ENCODE data around the gene NR0B1.

The NR0B1 gene

GRCh38 chrX:30309139-30309571 lies at the start of gene NR0B1:
NR0B1 (minus strand) TSS chrX:30309390; CDS start chrX:30309363, 27 bp downstream.
- no peak for DNase-seq

- DNase-seq: no peak
Observed at GRCh38 chrX:30349946-30350345, 40.8 kb upstream of the NR0B1 start.

- no peak for DNase-seq
Observed at GRCh38 chrX:30343206-30343605, 34.0 kb upstream of the NR0B1 start.

GRCh38 chrX:30340753-30341152 lies 31.6 kb upstream of the NR0B1 start:
- DNase-seq: no peak

GRCh38 chrX:30327762-30328161 lies 18.6 kb upstream of the NR0B1 start:
- DNase-seq: no peak

GRCh38 chrX:30317308-30317707 lies 8.1 kb upstream of the NR0B1 start:
- DNase-seq: no peak

- no peak for DNase-seq
Observed at GRCh38 chrX:30313322-30313721, 4.1 kb upstream of the NR0B1 start.

- no peak for DNase-seq
Observed at GRCh38 chrX:30312858-30313257, 3.7 kb upstream of the NR0B1 start.

- DNase-seq: no peak
Observed at GRCh38 chrX:30310429-30311206, 1.4 kb upstream of the NR0B1 start.

GRCh38 chrX:30308263-30309138 lies 689 bp downstream of the NR0B1 start:
- DNase-seq: peak in 2 of 3 donors; percentile 13 to 46

- no peak for DNase-seq
Observed at GRCh38 chrX:30307466-30307865, 1.7 kb downstream of the NR0B1 start.

GRCh38 chrX:30304866-30305265 lies 4.3 kb downstream of the NR0B1 start:
- DNase-seq: no peak

- no peak for DNase-seq
Observed at GRCh38 chrX:30302956-30303355, 6.2 kb downstream of the NR0B1 start.

GRCh38 chrX:30301963-30302362 lies 7.2 kb downstream of the NR0B1 start:
- no peak for DNase-seq

- DNase-seq: no peak
Observed at GRCh38 chrX:30301208-30301607, 8.0 kb downstream of the NR0B1 start.

- no peak for DNase-seq
Observed at GRCh38 chrX:30296408-30297254, 12.6 kb downstream of the NR0B1 start.

GRCh38 chrX:30283456-30284200 lies 25.6 kb downstream of the NR0B1 start:
- peak; percentile 51 to 83 (median 79) for DNase-seq

GRCh38 chrX:30282527-30282926 lies 26.7 kb downstream of the NR0B1 start:
- no peak for DNase-seq

- peak in 1 of 3 donors; percentile 2 for DNase-seq
Observed at GRCh38 chrX:30280428-30280827, 28.8 kb downstream of the NR0B1 start.

GRCh38 chrX:30278365-30278764 lies 30.8 kb downstream of the NR0B1 start:
- peak; percentile 28 to 41 (median 40) for DNase-seq

- peak; percentile 2 to 40 (median 34) for DNase-seq
Observed at GRCh38 chrX:30275498-30275897, 33.7 kb downstream of the NR0B1 start.

- no peak for DNase-seq
Observed at GRCh38 chrX:30270639-30271038, 38.6 kb downstream of the NR0B1 start.
